OCI-LY3 (cell line): ENCODE results near the gene POLD2.

Source experiments
- EZH2phosphoT487 ChIP-seq: fragments of 200-600 bp; shearing (Covaris generic); IDR thresholded peaks from 2 replicates; pipeline ENCODE4 v1.6.1; 2018; ENCODE audit warnings: antibody characterized with exemption, mixed run types, low read depth
- TF ChIP-seq, protein P1 (sequence below): fragments of 200-600, 300-600 bp; sonication (generic); IDR thresholded peaks from 2 replicates; pipeline ENCODE4 v1.5.1; 2014; ENCODE audit warnings: antibody characterized with exemption, low read length, low read depth

- TF ChIP-seq, protein P1, sequence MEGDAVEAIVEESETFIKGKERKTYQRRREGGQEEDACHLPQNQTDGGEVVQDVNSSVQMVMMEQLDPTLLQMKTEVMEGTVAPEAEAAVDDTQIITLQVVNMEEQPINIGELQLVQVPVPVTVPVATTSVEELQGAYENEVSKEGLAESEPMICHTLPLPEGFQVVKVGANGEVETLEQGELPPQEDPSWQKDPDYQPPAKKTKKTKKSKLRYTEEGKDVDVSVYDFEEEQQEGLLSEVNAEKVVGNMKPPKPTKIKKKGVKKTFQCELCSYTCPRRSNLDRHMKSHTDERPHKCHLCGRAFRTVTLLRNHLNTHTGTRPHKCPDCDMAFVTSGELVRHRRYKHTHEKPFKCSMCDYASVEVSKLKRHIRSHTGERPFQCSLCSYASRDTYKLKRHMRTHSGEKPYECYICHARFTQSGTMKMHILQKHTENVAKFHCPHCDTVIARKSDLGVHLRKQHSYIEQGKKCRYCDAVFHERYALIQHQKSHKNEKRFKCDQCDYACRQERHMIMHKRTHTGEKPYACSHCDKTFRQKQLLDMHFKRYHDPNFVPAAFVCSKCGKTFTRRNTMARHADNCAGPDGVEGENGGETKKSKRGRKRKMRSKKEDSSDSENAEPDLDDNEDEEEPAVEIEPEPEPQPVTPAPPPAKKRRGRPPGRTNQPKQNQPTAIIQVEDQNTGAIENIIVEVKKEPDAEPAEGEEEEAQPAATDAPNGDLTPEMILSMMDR, result no peak
- TF ChIP-seq EZH2phosphoT487, result no peak
Observed at GRCh38 chr7:44116087-44116788, 7.1 kb downstream of the POLD2 start.
